T47D (cell line): ENCODE measurements around the gene ZNF425.
A peak's percentile ranks its signal among the peaks of the same experiment; 100 is the strongest.
"Not testable (repeated sequence)": the region's sequence is repeated elsewhere in the genome, so short reads cannot be mapped to it uniquely, and the experiment has no call there.

Experiments
- DNase-seq, 2 experiments: peaks; one replicate each; pipeline versions ENCODE4 v3.0.0 to v3.0.0-alpha.2; 2011 to 2012; ENCODE audit warnings: low read depth in 1 of 2, low spot score in 1 of 2
- JUND ChIP-seq: IDR thresholded peaks from 2 replicates; pipeline ENCODE4 v1.6.1; 2012; ENCODE audit warnings: low read depth
- in situ Hi-C: cut with HindIII; loops from 2 replicates; pipeline ENCODE4 v1.10.0; 2016; ENCODE audit warnings: low sequenced_read_pairs, low pct_unique_long_range_greater_than_20kb

The ZNF425 gene

GRCh38 chr7:149081914-149082313 is 44.2 kb downstream of the ZNF425 start:
- no peak for TF ChIP-seq JUND
- no peak for DNase-seq
- in situ Hi-C loops = no loop called here

GRCh38 chr7:149077594-149077993 is 48.5 kb downstream of the ZNF425 start:
- no peak for TF ChIP-seq JUND
- DNase-seq = no peak
- in situ Hi-C loops = no loop called here

- no peak for TF ChIP-seq JUND
- in situ Hi-C loops = no loop called here
- no peak for DNase-seq
Observed at GRCh38 chr7:149075286-149075685, 50.8 kb downstream of the ZNF425 start.

- in situ Hi-C loops = no loop called here
- no peak for DNase-seq
- no peak for TF ChIP-seq JUND
Observed at GRCh38 chr7:149074116-149074885, 51.8 kb downstream of the ZNF425 start.

- no peak for TF ChIP-seq JUND
Observed at GRCh38 chr7:149072438-149072775, 53.7 kb downstream of the ZNF425 start.

GRCh38 chr7:149071641-149072437 is 54.3 kb downstream of the ZNF425 start:
- DNase-seq = peak in 1 of 2 experiments; percentile 12
- in situ Hi-C loops = no loop called here
- no peak for TF ChIP-seq JUND

More at GRCh38 chr7:149072438-149072775, 53.7 kb downstream of the ZNF425 start:
- in situ Hi-C loops = no loop called here
- no peak for DNase-seq

GRCh38 chr7:149071182-149071635 is 54.9 kb downstream of the ZNF425 start:
- in situ Hi-C loops = no loop called here
- no peak for TF ChIP-seq JUND
- DNase-seq = no peak

GRCh38 chr7:149070372-149071125 is 55.6 kb downstream of the ZNF425 start:
- in situ Hi-C loops = no loop called here
- TF ChIP-seq JUND = no peak
- no peak for DNase-seq

GRCh38 chr7:149067869-149068268 is 58.3 kb downstream of the ZNF425 start:
- no peak for TF ChIP-seq JUND
- DNase-seq = peak in 1 of 2 experiments; percentile 15
- in situ Hi-C loops = no loop called here

GRCh38 chr7:149063476-149063875 is 62.6 kb downstream of the ZNF425 start:
- DNase-seq = no peak
- in situ Hi-C loops = no loop called here
- TF ChIP-seq JUND = no peak

- in situ Hi-C loops, DNase-seq: not testable (repeated sequence)
Observed at GRCh38 chr7:149062217-149062899, 63.8 kb downstream of the ZNF425 start.

- DNase-seq = no peak
- in situ Hi-C loops = no loop called here
- no peak for TF ChIP-seq JUND
Observed at GRCh38 chr7:149060156-149060555, 66.0 kb downstream of the ZNF425 start.
